NK-92 treated with Interleukin-12 subunit alpha and Interleukin-12 subunit beta, amount 100 ng/mL, for 24 hours (cell line): ENCODE results near the gene CD180.
A peak's percentile ranks its signal among the peaks of the same experiment; 100 is the strongest.

ENCODE experiments used
- DNase-seq: peaks from one replicate; lab custom pipeline; 2025; lab: John Stamatoyannopoulos, UW

CD180 gene

DNA sequence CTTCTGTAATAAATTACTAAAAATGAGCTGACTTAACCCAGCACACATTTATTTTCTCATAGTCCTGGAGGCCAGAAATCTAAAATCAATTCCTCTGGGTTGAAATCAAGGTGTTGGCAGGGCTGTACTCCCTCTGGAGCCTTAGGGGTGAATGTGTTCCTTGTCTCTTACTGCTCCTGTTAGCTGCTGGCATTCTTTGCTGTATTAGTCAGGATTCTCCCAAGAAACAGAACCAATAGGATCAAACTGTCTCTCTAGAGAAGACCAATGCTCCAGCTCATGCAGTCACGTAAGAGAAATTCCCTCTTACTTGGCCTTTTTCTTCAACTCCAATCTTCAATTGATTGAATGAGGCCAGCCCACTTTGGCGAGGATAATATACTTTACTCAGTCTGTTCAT is 15.3 kb upstream of the CD180 start:
- no peak for DNase-seq

- DNase-seq: peak; percentile 65
Observed at GRCh38 chr5:67209141-67209771, 12.7 kb upstream of the CD180 start.

DNA sequence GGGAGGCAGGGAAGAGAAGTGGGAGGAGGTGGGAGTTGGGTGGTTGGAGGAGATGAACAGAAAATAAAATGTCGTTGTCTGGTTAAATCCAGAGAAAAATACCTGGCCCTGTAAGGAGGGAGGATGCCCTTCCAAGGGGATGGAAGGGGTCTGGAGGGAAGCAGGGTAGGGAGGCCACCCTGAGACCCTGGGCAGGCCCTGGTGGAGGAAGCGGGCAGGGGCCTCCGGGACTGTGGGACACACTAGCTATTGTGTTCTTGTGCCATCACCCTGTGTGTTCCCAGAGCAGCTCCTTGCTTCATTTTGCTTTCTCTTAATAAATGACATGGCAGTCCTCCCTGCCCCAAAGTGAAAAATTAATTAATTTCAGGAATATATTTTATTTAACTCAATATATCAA is 11.8 kb upstream of the CD180 start:
- DNase-seq: no peak

DNA sequence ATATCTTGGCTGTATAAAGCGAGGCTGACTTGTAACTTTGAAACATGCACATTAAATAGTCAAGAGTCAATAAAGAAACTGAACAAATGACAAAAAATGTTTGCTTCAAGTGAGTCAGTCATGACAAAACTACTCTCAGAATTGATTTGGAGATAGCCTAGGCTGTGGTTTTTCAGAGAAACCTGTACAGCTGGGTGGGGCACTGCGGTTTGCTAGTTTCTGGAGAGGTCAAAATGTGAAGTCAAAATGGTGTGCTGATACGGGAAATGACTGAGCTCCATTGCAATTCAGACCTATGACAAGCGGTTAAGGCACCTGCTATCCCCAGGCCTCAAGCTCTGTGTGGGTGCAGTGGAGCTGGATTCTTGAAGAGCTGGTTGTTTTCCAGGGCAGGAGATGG is 10.3 kb upstream of the CD180 start:
- DNase-seq: peak; percentile 80

- DNase-seq: no peak
Observed at GRCh38 chr5:67206461-67206860, 9.9 kb upstream of the CD180 start.

DNA sequence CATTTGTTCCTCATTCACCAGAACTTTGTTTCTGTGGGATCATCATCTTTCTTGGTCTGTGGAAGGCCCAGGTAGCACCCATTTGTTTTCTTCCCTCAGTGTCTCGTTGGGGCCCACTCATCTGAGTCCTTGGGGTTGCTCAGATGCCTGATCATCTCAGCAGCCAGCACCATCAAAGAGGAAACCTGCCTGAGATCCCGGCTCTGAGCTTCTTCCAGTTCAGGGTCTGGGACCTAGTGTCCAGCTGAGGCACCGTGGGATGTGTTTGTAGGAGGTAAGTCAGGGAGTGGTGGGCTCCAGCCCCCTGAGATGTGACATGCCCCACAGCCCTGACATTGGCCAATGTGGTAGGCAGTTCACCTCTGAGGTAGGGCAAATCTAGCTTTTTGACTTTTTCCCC is 9.4 kb upstream of the CD180 start:
- no peak for DNase-seq

DNA sequence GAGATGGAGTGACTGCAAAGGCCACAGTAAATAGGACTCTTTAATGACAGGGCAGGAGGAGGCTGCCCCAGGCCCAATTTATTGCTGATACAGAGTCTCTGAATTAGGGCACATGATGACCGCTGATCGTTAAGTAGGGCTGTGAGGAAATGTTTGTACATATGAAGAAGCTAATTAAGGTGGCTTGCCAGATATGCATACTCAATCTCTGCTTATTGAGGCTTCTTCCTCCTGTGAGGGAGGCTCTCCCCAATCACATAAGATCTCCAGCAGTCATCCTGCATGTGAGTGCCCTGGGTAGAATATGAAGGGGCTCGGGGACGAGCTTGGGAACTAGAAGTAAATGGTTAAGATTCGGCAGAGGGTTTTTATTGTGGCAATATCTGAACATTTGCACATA is 8.2 kb upstream of the CD180 start:
- DNase-seq: no peak

DNA sequence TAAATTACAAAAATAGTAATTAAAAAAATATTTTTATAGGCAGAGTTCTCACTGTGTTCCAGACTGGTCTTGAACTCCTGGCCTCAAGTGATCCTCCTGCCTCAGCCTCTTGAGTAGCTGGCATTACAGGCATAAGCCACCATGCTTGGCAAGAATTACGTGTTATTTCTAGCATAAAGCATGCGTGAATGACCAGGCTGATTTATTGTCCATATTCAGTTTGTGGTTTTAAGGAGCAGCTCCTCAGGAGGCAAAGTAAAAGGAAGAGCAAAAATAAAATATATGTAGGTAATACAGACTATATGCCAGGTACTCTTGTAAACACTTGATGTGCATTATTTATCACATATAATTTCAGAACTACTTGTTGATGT is 7.1 kb upstream of the CD180 start:
- DNase-seq: no peak

GRCh38 chr5:67202828-67203227 is 6.2 kb upstream of the CD180 start:
- DNase-seq: no peak

DNA sequence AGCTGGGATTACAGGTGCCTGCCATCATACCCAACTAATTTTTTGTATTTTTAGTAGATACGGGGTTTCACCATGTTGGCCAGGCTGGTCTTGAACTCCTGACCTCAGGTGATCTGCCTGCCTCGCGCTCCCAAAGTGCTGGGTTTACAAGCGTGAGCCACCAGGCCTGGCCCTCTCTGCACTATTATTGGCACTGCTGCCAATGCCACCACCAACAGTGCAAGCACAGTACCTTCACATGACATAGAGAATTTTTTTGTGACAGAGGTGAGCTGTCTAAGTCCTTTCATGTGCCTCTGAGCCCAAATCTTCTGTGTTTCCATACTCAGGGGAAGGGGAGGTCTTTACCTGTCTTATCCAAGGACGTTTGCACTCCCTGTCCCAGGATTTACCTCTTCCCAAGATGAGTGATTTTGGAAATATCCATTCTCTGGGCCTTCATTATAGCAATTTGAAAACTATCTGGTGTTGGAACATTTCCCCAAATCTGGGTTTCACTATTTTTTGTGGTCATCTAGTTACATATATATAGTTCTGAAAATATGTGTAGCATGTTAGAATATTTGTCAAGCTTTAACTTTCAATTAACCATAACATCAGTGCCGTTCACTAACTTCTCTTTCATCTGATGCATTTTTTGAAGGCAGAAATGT is 5.4 kb upstream of the CD180 start:
- DNase-seq: no peak

DNA sequence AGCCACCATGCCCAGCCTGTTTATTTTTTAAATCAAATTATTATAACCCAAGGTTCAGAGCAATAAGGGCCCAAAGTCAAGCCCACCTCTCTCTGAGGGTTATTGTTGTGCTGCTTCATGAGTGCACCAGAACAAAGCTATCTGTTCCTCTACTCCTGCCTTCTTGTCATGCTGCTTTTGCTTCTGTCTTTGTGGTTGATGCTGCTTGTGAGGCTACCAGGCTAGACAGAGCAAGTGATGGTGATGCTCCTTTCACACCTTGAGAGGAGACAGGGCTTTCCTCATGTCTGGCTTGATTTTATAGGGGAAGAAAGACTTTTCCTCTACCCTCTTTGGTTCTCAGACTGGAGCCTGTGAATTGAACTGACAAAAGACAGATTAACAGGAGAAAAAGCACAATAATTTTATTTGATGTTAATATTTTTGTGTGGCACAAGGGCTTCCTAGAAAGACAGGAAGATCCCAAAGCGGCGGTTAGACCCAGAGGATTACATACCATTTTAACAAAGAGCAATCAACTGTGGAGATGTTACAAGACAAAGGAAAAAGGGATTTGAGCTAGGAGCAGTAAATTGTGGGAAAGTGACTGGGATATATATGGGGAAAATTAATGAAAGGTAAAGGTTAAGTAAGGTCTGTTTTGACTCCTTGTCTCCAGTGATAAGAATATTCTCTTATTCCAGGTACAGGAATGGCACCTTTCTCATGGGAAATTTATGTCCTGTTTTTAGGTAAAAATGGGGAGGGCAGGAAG is 4.4 kb upstream of the CD180 start:
- no peak for DNase-seq

DNA sequence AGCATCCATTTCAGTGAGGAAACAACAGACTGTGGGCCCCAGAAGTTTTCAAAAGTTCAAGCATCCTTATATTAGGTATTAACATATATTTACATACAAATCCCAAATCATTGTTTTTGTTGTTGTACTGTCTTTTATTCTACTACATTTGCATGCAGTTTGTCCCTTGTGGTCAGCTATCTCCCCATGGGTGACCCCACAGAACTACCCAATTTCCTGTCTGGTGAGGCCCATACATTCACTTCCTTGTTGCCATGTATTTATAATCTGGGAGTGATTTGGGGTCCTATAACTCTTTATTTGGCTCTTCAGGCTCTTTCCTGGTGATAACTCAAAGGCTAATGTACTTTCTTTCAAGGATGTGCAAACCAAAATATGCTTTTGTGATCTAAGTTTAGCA is 3.3 kb upstream of the CD180 start:
- no peak for DNase-seq

DNA sequence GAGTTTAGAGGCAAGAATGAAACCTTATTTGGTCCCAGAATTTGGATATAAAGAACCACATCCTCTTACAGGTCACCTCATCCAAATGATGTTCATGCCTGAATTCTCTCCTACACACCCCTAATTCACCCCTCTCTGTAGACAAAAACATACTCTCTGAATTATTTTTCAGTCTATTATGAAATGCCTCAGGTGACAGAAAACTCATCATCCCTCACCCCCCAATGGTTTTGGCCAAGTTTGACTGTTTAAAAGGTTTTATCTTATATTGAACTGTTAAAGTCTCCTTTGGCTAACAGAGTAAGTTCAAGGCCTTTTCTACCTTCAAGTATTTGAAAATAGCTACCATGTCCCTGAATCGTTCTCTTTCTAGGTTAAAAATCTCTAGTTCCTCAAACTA is 2.3 kb upstream of the CD180 start:
- no peak for DNase-seq

- no peak for DNase-seq
Observed at GRCh38 chr5:67197536-67197935, 937 bp upstream of the CD180 start.

DNA sequence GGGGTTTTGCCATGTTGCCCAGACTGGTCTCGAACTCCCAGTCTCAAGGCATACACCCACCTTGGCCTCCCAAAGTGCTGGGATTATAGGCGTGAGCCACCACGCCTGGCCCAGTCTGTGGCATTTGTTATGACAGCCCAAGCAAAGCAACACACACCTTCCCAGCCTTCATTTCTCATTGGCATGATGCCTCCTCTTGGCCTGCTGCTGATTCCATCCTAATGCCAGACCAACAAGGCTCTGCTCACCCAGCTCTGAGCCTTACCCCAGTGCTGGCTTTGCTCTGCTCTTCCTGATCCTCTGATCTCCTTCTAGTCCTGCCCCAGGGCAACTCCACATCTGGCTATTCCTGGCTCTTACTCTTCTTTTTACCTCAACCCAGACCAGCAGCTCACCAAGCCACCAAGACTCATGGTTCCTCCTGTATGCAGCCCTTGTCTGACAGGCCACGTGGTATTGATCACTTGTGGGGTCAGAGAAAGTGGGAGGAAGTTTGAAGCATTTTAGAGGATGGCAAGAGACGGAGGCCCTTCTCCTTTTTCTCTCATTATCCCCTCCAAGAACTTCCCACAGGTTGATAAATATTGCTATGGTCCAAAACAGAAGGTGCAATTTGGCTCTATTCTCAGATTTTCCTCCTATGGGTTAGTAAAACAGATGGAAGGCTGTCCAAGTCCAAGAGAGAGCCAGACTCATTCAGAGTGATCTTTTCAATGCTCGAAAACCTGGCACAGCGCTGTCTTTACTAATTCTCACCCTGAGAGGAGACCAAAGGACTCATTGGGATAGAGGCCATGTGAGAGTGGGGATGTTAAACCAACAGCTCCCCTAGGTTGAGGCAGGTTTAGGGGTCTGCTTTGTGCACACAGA is 958 bp downstream of the CD180 start:
- no peak for DNase-seq

DNA sequence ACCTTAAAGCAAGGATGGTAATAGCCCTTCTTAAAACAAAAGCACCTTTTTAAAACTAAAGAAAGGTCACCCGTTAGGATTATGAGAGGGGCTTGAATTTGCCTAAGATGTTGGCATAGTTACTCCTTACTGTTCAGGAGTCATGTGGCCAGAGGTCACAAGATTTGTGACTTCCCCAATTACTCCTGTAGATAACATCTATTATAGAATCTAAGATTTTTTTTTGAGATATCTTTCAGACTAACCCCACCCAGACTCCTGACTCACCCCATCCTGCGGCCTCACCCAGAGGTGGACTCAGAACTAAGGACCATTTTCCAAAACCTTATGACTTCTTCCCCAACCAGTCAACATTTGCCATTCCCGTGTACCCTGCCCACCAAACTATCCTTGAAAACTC is 2.4 kb downstream of the CD180 start:
- DNase-seq: no peak

- DNase-seq: no peak
Observed at GRCh38 chr5:67193439-67193807, 3.2 kb downstream of the CD180 start.

- DNase-seq: no peak
Observed at GRCh38 chr5:67192719-67193438, 3.7 kb downstream of the CD180 start.

GRCh38 chr5:67190861-67191260 is 5.7 kb downstream of the CD180 start:
- no peak for DNase-seq

- DNase-seq: no peak
Observed at GRCh38 chr5:67190410-67190809, 6.2 kb downstream of the CD180 start.

- DNase-seq: no peak
Observed at GRCh38 chr5:67189931-67190330, 6.7 kb downstream of the CD180 start.

GRCh38 chr5:67189079-67189354 is 7.6 kb downstream of the CD180 start:
- no peak for DNase-seq
